NCI-H226 (cell line): Measurements from ENCODE around the gene ULK2.
"Not testable (repeated sequence)": the region's sequence is repeated elsewhere in the genome, so short reads cannot be mapped to it uniquely, and the experiment has no call there.

Source experiments
- DNase-seq: peaks from one replicate; pipeline ENCODE4 v3.0.0-alpha.2; 2015

The ULK2 gene

GRCh38 chr17:19766016-19766415, 101.7 kb downstream of the ULK2 start:
- DNase-seq = no peak

- DNase-seq = not testable (repeated sequence)
Observed at GRCh38 chr17:19763991-19764390, 103.7 kb downstream of the ULK2 start.

GRCh38 chr17:19763416-19763815, 104.3 kb downstream of the ULK2 start:
- no peak for DNase-seq

- DNase-seq = peak; percentile 39
Observed at GRCh38 chr17:19762515-19762961, 105.2 kb downstream of the ULK2 start.

GRCh38 chr17:19760746-19761145, 107.0 kb downstream of the ULK2 start:
- no peak for DNase-seq

GRCh38 chr17:19759568-19760549, 107.9 kb downstream of the ULK2 start:
- DNase-seq = no peak

- no peak for DNase-seq
Observed at GRCh38 chr17:19757536-19758180, 110.1 kb downstream of the ULK2 start.

GRCh38 chr17:19756546-19756945, 111.2 kb downstream of the ULK2 start:
- DNase-seq = no peak

- DNase-seq = no peak
Observed at GRCh38 chr17:19755821-19756510, 111.8 kb downstream of the ULK2 start.

GRCh38 chr17:19755392-19755791, 112.3 kb downstream of the ULK2 start:
- no peak for DNase-seq

GRCh38 chr17:19753661-19754463, 113.9 kb downstream of the ULK2 start:
- DNase-seq = no peak

GRCh38 chr17:19753051-19753509, 114.7 kb downstream of the ULK2 start:
- peak; percentile 95 for DNase-seq

- no peak for DNase-seq
Observed at GRCh38 chr17:19752216-19753050, 115.3 kb downstream of the ULK2 start.

- DNase-seq = peak; percentile 48
Observed at GRCh38 chr17:19750835-19751234, 116.9 kb downstream of the ULK2 start.

GRCh38 chr17:19750020-19750572, 117.6 kb downstream of the ULK2 start:
- DNase-seq = no peak

GRCh38 chr17:19748807-19749193, 118.9 kb downstream of the ULK2 start:
- DNase-seq = no peak

- DNase-seq = no peak
Observed at GRCh38 chr17:19747829-19748806, 119.6 kb downstream of the ULK2 start, which contains the start of gene ALDH3A1. Gene ALDH3A1 (minus strand): TSS chr17:19748298. CDS start chr17:19745129, 3,169 bp downstream.

- DNase-seq = no peak
Observed at GRCh38 chr17:19747159-19747719, 120.5 kb downstream of the ULK2 start.

GRCh38 chr17:19746517-19746916, 121.2 kb downstream of the ULK2 start:
- no peak for DNase-seq
